Measurements from ENCODE around the gene CLN5. TPM values are rescaled to one million over a fixed set of nuclear protein-coding genes. Genes with fewer than 3 reads are reported as not detected.

CLN5 gene
- total RNA-seq, 1 experiment from 2014 or later, result 23.3 TPM

Other genes with a start within 250 kb of the CLN5 start
- gene KCTD12, start 105.7 kb upstream of the CLN5 start, total RNA-seq (2014; rRNA removed; shearing (Covaris generic)), result 2.9 and 3.9 TPM in 2 replicates
- gene ACOD1, start 43.6 kb upstream of the CLN5 start, total RNA-seq (2014; rRNA removed; shearing (Covaris generic)), result not detected in 2 replicates
- 24.3 and 27.3 TPM in 2 replicates for gene FBXL3, start 35.1 kb downstream of the CLN5 start, total RNA-seq (2014; rRNA removed; shearing (Covaris generic))

Measured in M059J (cell line).